VCaP (cell line): ENCODE data around the gene PCDHB6.
"Not testable (repeated sequence)": the region's sequence is repeated elsewhere in the genome, so short reads cannot be mapped to it uniquely, and the experiment has no call there.

ENCODE experiments used
- H3K27ac ChIP-seq: fragments of 450-650 bp; 2 replicates; pipeline ENCODE4 v1.5.1; 2017
- TF ChIP-seq, protein P1 (sequence below): fragments of 450-650 bp; conservative IDR thresholded peaks from 2 replicates; pipeline ENCODE4 v1.5.1; 2017; ENCODE audit warnings: mild to moderate bottlenecking, moderate library complexity

The PCDHB6 gene

DNA sequence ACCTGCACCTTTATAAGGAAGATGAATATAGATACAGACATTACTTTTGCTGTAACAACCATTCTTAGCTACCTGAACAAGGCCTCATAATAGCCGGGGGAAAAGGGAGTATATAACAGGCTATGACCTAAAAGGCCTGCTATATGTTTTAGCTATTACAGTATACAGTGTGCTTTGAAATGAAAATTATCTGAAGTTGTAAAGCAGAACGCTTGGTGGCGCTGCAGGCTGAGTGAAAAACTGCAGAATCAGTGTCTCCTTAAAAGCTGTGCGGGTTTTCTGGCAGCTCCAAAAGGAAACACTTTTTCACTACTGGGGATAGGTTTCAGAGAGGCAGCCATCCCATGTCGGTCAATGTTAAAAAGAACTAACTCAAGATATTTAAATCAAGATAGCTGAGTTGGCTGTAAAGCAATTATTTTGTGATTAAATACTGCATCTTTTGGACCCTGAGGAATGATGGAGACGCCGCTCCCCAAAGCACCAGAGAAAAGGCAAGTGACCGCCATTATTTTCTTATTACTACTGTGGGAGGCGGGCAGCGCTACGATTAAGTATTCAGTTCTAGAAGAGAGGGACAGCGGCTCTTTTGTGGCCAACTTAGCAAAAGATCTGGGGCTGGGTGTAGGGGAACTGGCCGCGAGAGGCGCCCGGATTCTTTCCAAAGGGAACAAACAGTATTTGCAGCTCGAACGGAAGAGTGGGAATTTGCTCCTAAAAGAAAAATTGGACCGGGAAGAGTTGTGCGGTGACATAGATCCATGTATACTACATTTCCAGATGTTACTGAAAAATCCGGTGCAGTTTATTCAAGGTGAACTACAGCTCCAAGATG, 5.9 kb downstream of the PCDHB6 start:
- no peak overlapping the region for H3K27ac ChIP-seq

DNA sequence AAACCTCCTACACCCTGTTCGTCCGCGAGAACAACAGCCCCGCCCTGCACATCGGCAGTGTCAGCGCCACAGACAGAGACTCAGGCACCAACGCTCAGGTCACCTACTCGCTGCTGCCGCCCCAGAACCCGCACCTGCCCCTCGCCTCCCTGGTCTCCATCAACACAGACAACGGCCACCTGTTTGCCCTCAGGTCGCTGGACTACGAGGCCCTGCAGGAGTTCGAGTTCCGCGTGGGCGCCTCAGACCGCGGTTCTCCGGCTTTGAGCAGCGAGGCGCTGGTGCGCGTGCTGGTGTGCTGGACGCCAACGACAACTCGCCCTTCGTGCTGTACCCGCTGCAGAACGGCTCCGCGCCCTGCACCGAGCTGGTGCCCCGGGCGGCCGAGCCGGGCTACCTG, 7.5 kb downstream of the PCDHB6 start:
- H3K27ac ChIP-seq, result not testable (repeated sequence)

More for the DNA sequence above, 5.9 kb downstream of the PCDHB6 start:
- TF ChIP-seq, protein P1, sequence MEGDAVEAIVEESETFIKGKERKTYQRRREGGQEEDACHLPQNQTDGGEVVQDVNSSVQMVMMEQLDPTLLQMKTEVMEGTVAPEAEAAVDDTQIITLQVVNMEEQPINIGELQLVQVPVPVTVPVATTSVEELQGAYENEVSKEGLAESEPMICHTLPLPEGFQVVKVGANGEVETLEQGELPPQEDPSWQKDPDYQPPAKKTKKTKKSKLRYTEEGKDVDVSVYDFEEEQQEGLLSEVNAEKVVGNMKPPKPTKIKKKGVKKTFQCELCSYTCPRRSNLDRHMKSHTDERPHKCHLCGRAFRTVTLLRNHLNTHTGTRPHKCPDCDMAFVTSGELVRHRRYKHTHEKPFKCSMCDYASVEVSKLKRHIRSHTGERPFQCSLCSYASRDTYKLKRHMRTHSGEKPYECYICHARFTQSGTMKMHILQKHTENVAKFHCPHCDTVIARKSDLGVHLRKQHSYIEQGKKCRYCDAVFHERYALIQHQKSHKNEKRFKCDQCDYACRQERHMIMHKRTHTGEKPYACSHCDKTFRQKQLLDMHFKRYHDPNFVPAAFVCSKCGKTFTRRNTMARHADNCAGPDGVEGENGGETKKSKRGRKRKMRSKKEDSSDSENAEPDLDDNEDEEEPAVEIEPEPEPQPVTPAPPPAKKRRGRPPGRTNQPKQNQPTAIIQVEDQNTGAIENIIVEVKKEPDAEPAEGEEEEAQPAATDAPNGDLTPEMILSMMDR, result peak; percentile 70

DNA sequence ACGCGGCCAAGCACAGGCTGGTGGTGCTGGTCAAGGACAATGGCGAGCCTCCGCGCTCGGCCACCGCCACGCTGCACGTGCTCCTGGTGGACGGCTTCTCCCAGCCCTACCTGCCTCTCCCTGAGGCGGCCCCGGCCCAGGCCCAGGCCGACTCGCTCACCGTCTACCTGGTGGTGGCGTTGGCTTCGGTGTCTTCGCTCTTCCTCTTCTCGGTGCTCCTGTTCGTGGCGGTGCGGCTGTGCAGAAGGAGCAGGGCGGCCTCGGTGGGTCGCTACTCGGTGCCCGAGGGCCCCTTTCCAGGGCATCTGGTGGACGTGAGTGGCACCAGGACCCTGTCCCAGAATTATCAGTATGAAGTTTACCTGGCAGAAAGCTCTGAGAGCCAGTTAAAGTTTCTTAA, 8.0 kb downstream of the PCDHB6 start:
- H3K27ac ChIP-seq, result not testable (repeated sequence)

DNA sequence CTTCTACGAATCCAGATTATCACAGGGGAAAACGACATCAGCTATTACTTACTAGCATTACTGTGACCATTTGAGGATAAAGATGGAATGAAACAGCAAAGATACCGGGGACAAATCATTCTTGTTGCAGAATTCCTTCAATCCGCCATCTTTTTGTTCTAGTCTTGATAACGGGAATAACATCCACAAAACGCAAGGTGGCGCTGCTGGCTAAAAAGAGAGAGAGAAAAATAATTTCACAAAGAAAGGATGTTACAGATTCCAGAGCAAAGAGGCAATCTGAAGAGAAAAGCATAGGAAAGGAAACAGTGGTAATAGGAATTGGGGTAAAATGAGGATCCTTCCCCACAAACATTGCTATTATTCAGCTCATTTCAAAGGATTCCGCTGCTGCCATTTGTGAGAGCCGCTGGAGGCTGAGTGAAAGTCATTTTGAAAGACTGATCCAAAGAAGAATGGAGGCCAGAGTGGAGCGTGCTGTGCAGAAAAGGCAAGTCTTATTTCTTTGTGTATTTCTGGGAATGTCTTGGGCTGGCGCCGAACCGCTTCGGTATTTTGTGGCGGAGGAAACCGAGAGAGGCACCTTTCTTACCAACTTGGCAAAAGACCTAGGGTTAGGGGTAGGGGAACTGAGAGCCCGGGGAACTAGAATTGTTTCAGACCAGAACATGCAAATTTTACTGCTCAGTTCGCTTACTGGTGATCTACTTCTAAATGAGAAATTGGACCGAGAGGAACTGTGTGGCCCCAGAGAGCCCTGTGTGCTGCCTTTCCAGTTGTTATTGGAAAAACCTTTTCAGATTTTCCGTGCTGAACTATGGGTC, 22.7 kb downstream of the PCDHB6 start, which contains the start of gene PCDHB7:
Gene PCDHB7, plus strand, starts transcription at position 264 of the 824 bp plus-strand sequence. Its CDS starts 192 bp downstream, at position 456.
- TF ChIP-seq, protein P1, result peak; percentile 80
- H3K27ac ChIP-seq, result no peak within 1 kb of the TSS

DNA sequence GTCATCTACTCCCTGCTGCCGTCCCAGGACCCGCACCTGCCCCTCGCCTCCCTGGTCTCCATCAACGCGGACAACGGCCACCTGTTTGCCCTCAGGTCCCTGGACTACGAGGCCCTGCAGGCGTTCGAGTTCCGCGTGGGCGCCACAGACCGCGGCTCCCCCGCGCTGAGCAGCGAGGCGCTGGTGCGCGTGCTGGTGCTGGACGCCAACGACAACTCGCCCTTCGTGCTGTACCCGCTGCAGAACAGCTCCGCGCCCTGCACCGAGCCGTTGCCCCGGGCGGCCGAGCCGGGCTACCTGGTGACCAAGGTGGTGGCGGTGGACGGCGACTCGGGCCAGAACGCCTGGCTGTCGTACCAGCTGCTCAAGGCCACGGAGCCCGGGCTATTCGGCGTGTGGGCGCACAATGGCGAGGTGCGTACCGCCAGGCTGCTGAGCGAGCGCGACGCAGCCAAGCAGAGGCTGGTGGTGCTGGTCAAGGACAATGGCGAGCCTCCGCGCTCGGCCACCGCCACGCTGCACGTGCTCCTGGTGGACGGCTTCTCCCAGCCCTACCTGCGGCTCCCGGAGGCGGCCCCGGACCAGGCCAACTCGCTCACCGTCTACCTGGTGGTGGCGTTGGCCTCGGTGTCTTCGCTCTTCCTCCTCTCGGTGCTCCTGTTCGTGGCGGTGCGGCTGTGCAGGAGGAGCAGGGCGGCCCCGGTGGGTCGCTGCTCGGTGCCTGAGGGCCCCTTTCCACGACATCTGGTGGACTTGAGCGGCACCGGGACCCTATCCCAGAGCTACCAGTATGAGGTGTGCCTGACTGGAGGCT, 24.6 kb downstream of the PCDHB6 start:
- not testable (repeated sequence) for H3K27ac ChIP-seq

DNA sequence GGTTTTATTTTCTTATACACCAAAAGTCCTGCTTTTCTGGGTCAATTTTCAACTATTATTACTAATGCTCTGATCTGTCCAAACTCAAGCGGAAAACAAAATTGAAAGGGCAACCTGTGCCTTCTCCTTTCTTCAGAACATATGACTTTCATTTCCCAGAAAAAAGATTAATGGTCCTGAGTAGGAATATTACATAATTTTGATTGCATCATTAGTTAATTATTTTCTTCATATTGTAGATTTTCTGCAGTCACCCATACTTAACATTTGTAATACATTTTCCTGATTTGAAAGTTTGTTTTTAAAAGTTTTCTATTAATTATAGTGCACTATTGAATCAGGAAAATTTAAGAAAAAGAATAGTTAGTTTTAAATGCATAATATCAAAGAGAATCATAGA, 26.1 kb downstream of the PCDHB6 start:
- TF ChIP-seq, protein P1, result no peak
- no peak overlapping the region for H3K27ac ChIP-seq

DNA sequence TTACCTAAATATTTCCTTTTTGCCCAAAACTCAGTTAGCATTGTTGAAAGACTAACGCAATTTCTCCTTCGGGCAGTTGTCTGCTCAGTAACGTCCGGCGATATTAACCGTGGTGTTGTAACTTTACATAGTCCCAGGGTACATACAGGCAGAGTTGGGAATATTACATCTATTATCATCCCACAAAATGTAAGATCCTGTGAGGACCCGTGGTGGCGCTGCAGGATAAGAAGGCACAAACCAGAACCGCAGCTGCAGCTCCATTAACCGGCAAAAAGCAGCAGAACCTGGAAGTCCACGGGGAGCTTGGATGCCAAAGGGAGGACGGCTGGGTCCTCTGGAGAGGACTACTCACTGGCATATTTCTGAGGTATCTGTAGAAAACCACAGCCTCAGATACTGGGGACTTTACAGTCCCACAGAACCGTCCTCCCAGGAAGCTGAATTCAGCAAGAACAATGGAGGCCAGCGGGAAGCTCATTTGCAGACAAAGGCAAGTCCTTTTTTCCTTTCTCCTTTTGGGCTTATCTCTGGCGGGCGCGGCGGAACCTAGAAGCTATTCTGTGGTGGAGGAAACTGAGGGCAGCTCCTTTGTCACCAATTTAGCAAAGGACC, 27.8 kb downstream of the PCDHB6 start, which contains the start of gene PCDHB8:
Gene PCDHB8, plus strand, starts transcription at position 214 of the 615 bp plus-strand sequence. Its CDS starts 245 bp downstream, at position 459.
- not testable (repeated sequence) for H3K27ac ChIP-seq
- TF ChIP-seq, protein P1, result peak; percentile 96

DNA sequence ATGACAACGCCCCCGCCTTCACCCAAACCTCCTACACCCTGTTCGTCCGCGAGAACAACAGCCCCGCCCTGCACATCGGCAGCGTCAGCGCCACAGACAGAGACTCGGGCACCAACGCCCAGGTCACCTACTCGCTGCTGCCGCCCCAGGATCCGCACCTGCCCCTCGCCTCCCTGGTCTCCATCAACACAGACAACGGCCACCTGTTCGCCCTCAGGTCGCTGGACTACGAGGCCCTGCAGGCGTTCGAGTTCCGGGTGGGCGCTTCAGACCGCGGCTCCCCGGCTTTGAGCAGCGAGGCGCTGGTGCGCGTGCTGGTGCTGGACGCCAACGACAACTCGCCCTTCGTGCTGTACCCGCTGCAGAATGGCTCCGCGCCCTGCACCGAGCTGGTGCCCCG, 29.5 kb downstream of the PCDHB6 start:
- not testable (repeated sequence) for H3K27ac ChIP-seq

DNA sequence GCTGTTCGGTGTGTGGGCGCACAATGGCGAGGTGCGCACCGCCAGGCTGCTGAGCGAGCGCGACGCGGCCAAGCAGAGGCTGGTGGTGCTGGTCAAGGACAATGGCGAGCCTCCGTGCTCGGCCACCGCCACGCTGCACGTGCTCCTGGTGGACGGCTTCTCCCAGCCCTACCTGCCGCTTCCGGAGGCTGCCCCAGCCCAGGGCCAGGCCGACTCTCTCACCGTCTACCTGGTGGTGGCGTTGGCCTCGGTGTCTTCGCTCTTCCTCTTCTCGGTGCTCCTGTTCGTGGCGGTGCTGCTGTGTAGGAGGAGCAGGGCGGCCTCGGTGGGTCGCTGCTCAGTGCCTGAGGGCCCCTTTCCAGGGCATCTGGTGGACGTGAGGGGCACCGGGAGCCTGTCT, 30.0 kb downstream of the PCDHB6 start:
- H3K27ac ChIP-seq, result not testable (repeated sequence)
